HG03103 (cell line): ENCODE measurements around the gene FBLN1.
"Not testable (repeated sequence)": the region's sequence is repeated elsewhere in the genome, so short reads cannot be mapped to it uniquely, and the experiment has no call there.

ENCODE experiments used
- ATAC-seq: cut with Tn5 transposase; IDR thresholded peaks from one replicate; pipeline ENCODE4 v1.9.1; 2021; ENCODE audit warnings: low read depth; ENCODE audit not compliant: unreplicated experiment

Gene FBLN1

DNA sequence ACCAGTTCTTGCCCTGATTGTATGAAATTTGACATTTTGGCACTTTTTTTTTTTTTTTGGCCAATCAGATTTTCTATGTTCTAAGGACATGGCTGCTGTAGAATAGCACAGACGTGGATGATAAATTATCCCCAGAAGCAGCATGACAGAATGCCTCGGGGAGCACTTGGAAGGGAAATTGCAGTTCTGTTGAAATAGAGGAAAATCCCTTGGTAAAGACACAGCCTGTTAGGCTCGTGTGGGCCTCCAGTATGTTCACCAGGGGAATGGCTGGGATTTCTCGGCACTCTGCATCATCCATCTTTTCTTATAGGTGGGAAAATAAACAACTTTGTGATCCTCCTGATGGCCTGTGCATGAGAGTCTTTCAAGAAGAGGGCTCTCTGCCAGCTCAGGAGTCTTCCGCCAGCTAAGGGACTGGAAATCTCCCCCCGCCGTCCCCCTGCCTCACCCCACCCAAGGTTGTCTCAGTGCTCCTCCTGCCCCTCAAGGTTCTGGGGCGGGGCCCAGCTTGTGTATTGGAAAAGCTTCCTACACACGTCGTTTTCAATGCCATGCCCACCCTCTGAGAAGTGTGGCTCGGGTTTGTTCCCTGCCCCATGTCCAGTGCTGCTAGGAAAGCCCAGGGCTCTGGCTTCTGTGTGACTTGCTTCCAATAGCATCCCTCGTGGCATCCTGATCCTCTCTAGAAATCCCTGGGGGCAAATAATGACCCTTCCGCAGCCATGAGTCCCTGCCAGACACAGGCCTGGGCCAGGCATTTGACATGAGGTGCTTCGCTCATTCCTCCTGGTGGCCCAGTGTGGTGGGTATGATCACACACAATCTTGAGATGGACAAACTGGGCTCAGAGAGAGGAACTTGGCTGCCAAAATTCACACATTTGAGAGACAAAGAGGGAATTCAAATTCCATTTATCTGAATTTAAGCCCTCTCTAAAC is 98.4 kb downstream of the FBLN1 start:
- ATAC-seq = no peak

DNA sequence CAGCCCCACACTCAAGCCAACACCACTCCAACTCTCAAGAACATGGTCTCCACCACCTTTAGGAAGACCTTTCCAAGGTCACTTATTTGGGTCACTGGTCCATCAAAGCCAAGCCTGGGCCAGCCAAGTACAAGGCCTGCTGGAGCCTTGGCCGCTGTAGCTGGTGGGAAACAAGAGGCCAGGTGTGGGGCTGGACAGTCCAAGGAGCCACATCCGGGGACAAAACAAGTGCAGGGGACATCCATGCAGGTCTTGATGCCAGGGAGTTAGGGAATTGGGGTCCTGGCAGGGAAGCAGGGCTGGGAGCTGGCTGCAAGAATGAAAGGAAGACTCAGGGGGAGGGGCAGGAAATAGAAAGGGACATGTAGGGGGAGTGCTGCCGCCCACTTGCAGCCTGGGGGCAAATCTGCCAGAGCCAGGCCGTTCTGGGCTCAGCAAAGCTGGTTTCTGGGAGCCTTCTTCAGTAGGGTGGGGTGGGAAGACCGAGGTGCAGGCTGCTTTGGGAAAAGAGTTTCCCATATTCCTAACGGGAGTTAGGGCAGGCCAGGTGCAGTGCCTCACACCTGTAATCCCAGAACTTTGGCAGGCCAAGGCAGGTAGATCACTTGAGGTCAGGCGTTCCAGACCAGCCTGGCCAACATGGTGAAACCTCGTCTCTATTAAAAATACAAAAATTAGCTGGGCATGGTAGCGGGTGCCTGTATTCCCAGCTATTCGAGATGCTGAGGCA is 99.5 kb downstream of the FBLN1 start:
- ATAC-seq = no peak

DNA sequence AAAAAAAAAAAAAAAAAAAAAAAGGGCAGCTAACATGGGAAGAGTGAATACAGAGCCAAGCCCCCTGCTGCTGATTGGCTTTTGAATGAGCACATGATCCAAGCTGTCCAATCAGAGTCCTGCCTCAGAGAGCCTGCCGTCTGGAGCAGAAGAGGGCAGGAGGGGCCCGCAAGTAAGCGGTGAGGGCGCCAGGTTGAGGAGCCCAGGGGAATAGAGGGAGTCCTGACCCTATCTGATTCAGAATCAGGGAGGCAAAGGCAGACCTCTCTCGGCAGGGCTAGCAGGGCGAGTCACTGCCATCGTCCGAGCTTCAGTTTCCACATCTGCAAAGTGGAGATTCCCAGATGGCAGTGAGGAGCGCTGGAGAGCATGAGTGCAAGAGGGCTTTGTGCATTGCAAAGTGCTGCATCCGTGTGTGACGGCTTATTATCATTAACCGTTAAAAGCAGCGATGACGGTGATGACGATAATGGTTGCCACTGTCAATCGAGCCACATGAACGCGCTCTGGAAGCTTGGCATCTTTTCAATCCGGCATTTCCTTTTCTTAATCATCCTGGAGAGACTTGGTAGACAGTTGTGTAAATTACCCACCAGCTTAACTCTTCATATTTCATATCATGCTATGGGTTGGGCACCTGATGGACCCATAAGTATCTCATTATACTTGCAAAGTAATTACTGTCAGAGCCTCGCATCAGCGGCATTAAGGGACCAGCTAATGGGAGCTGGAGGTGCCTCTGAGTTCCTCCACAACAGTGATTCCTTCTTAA is 100.3 kb downstream of the FBLN1 start:
- no peak for ATAC-seq

DNA sequence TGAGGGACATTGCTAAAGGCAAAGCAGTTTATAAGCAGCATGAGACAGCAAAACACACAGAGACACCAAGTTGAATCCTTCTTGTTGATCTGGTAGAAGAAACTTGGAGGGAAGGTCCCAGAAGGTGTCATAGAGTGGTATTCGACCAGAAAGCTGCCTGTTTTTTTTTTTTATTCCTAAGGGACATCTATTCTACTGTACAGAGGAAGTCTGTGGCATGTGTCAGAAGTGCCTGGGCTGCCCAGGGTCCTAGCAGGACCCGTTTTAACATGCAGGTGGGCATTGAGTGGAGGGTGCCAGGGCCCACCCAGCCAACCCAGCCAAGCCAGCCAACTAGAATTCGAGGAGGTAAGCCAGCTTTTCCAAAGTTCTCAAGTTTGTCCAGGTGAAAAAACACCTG is 100.9 kb downstream of the FBLN1 start:
- ATAC-seq = no peak

DNA sequence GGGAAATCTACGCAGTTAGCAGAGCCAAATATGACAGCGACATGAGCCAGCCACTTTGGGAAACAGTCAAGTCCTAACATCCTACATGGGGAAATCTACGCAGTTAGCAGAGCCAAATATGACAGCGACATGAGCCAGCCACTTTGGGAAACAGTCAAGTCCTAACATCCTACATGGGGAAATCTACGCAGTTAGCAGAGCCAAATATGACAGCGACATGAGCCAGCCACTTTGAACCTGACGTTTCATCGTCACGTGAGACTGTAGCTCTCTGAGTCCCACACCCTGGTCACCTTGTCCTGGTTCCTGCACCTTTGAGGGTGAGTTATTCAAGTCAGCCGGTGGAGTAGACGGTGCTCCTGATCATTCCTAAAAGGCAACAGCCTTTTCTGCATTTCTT is 105.4 kb downstream of the FBLN1 start:
- ATAC-seq = not testable (repeated sequence)

DNA sequence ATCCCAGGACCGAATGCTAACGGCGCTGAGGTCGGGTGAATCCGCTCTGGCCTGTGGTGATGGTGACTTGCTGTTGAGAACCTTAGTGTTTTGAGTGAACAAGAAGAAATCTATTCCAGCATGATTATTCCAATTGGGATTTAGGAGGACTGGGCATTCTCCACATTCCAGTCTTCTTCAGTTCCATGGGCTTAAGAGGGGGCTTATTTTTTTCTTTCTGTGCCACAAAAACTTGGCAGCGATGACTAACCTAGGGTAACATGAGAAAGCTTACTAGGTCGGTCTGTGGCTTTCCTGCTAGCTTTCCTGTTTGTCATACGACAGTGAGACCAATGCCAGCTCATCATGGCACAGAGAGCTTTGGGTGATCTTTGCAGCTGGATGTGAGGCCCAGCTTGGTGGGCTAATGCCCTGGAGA is 106.1 kb downstream of the FBLN1 start:
- ATAC-seq = no peak

DNA sequence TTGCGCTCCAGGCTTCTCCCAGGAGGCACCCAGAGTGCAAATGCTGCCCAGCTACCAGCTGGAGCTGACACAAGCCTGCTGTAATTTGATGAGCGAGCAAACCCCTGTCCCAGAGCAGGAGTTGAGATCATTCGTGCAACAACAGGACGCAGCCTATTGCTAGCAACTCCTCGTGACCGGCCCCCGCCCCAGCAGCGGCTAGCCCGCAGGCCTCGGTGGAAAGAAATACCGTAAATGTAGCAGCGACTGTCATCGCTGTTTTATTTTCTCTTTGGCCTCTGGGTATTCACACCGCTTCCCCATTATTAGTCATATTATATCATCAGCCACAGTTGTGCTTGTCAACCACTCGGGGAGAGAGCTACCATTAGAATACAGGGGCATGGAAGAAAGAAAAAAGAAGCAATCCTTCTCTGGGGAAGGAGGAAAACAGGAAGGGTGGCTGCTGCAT is 109.8 kb downstream of the FBLN1 start:
- ATAC-seq = no peak

DNA sequence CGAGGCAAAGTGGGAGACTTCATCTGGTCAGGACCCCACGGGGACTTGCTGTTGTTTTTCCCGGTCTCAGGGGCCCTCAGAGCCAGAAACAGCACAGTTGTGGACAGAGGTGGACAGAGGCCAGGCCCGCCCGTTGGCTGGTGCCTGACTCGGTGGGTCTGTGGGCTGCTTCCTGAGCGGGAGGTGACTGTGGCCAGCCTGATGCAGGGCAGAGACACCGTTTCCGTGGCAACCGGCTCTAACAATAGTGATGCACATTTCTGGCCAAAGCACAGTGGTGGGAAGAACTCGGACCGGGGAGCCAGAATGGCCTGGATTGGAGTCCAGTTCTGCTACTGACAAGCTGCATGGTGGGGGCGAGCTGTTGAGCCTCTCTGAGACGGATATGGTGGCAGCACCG is 110.3 kb downstream of the FBLN1 start:
- ATAC-seq = no peak

DNA sequence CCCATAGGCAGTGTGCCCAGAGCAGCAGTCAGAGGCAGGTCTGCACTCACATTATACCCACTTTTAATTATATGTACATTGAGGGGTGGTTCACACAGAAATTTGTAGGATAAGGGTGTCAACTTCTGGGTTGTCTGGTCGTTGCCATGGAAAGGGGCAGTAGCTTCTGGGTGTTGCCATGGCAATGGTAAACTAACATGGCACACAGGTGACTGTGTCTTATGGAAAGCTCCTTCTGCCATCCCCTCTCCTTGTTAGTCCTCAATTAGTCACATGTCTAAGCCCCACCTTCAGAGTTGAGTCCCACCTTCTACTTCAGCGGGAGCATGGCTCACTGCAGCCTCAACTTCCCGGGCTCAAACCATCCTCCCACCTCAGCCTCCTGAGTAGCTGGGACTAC is 112.7 kb downstream of the FBLN1 start:
- no peak for ATAC-seq

DNA sequence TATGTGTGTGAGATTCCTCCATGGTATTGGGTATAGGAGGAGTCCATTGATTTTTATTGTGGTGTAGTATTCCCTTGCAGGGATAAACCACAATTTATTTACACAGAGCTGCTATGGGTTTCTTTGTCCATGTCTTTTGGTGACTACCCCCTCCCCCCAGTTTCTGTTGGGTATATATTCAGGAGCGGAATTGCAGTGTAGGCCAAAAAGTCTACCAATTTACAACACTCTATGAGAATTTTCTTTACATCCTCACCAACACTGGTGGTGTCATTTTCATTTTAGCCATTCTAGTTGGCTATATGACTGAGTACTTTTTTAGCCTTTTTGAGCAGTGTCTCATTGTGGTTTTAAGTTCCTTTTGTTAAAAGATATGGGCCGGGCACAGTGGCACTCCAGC is 113.7 kb downstream of the FBLN1 start:
- ATAC-seq = no peak

DNA sequence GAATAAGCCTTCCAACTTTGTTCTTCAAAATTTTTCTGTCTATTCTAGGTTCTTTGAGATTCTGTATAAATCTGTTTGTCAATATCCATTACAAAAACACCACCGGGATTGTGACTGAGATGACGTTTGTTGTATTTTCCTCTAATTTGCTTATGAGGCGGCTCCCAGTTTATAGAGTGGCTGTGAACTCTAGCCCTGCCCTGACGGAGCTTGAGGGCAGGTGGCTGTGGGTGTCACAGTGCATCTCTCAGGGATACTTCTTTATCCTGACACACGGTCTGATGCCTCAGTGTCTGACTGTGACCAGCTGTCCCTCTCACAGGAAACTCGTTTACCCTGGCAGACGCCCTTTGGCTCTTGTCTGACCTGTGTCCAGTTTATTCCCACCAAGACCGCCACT is 115.3 kb downstream of the FBLN1 start:
- no peak for ATAC-seq

DNA sequence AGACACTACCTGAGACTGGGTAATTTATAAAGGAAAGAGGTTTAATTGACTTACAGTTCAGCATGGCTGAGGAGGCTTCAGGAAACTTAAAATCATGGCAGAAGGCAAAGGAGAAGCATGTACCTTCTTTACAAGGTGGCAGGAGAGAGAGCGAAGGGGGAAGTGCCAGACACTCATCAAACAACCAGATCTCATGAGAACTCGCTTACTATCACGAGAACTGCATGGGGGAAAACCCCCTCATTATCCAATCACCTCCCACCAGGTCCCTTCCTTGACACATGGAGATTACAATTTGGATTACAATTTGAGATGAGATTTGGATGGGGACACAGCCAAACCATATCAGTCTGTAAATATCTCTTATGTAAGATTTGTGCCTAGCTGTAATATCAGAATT is 118.0 kb downstream of the FBLN1 start:
- no peak for ATAC-seq

DNA sequence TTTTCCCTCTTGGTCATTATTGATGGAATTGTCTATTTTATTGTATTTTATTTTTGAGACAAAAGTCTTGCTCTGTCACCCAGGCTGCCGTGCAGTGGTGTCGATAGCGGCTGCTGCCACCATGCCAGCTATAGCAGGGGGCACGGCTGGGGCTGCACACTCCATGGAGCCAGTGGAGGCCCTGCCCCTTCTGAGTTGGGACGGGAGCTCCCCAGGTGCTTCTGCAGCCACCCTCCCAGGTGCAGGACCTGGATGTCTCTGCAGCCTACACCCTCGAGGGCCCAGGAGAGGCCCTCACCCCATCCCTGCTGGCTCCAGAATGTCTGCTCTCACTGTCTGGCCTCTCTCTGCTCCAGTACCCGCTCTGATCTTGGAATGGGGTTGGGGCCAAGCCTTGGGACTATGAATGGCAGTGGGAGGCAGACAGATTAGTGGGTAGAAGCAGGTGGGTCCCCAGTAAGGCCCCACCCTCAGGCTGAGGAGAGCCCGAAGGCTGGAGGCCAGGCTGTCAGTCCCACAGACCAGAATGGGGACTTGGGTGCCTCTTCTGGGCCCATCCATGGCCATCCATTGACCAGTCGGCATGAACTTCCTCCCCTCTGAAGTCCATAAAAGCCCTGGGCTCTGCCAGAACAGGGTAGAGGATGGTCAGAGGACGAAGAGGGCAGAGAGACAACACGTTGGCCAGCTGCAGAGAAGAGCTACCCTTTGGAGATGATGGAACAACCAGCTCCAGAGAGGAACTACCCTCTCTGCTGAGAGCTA is 119.3 kb downstream of the FBLN1 start:
- ATAC-seq = no peak

DNA sequence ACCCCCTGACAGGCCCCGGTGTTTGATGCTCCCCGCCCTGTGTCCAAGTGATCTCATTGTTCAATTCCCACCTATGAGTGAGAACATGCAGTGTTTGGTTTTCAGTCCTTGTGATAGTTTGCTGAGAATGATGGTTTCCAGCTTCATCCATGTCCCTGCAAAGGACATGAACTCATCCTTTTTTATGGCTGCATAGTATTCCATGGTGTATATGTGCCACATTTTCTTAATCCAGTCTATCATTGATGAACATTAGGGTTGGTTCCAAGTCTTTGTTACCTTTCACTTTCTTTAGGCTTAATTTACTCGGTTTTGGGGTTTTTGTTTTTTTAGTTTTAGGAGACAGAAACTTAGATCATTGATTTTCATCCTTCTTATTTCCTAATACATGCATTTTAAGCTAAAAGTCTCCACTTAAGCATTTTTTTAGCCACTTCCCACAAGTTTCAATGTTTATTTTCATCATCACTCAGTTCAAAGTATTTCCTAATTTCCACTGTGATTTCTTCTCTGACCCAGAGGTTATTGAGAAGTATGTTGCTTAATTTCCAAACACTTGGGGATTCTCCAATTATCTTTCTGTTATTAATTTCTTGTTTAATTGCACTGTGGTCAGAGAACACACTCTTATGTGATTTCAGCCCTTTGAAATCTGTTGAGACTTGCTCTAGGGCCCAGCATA is 120.9 kb downstream of the FBLN1 start:
- not testable (repeated sequence) for ATAC-seq

DNA sequence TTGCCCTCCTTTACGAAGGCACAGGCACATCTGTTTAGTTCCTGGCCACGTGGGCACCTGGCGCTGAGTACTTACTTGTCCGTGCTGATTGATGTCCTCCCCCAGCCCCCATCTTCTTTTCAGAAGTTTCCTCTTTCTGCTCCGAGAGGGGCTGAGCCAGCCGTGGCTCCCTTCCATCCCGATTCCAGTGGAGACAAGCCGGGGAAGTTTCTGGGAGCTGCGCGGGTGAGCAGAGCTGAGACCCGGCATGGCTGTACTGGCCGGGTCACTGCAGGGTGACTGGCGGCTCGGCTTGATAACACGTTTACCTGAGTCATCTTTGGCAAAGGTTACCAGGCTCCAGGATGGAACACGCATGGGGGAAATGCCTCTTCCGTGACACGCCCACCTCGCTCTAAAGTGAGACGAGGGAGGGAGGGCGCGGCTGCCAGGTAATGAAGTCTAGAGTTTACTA is 123.5 kb downstream of the FBLN1 start:
- no peak for ATAC-seq

DNA sequence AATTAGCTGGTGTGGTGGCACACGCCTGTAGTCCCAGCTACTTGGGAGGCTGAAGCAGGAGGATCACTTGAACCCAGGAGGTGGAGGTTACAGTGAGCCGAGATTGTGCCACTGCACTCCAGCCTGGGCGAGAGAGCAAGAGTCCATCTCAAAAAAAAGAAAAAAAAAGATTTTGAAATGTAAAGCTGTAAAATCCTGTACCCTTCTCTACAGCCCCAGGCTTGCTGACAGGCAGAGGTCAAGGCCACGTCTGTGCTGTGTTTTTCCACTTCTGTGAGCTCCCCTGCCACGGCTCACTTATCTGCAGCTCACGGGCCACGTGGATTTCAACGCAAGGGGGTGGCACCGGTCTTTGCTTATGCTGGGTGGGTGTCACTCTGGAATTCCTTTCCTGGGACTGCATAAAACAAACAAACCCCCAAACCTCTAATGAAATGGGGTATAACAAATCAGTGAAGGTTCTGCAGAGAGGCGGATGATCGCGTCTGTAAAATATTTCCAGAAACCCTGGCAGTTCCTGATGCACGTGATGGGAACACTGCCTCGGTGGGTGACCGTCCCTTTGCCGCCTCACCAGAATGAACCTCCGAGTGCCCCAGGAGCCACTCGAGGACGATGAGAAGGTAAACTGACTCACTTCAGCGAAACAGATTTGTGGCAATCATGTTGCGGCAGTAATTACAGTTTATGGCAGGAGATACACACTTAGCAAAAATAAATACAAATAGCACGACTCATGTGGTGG is 125.0 kb downstream of the FBLN1 start:
- no peak for ATAC-seq

DNA sequence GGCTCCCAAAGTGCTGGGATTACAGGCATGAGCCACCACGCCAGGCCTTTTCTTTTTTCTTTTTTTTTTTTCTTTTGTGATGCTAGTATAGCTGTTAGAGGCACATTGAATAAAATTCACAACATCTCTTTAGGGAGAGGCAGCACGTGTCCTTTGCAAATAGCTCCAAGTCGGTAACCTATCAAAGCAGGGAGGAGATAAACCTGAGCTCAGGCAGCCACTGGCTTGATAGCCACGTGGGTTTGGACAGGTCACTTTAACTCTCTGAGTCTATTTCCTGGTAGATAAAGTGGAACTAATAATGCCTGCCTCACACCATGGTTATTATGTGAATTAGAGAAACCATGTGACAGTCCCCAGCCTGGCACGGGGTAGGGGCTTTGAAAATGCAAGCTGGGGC is 125.8 kb downstream of the FBLN1 start:
- no peak for ATAC-seq

DNA sequence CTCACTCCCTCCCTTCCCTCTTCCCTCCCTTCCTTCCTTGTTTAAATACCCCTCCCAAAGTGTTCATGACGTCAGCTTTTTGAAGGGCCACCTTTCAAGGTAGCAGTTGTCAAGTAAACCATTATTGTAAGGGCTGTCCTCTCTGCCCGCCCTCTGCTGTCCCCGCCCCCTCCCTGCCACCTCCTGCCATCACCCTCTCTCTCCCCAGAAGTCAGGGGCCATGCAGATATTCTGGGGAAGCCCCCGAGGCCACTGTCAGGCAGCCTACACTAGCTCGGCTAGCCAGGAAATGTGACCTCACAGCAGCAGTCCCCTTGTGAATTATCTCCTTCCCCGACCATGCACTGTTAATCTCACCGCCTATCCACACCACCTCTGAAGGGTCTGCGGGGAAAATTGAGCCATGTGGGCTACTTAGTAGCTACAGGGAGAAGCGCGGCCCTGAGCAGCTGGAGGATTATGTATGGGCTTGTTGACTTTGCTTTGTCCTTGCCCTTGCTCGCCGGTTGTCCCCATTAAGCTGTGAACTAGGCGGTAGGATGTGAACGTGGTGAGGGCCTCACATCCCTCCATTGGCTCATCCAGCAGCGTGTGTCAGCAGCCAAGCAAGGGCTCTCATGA is 126.9 kb downstream of the FBLN1 start:
- ATAC-seq = no peak

DNA sequence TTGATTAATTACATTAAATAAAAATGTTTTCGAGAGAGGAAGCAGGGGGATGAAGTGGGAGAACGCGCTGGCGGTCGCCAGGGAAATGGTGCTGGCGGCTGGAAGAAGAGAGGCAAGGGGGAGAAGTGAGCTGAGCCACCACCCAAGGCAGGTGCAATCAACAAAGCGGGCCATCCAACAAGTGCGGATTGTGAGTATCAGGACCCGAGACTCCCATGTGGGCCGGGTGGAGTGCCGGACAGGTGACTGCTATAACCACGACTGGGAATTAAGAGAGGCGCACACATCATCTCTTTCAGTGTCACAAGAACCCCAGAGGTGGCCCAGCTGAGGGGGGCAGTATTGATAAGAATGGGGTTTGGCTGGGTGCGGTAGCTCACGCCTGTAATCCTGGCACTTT is 127.8 kb downstream of the FBLN1 start:
- ATAC-seq = no peak
